GM12801 (cell line): ENCODE data around the gene KRT3.

Source experiments
- TF ChIP-seq, protein P1 (sequence below): IDR thresholded peaks from one replicate; pipeline ENCODE4 v1.5.1; 2011; ENCODE audit warnings: control low read depth; ENCODE audit not compliant: insufficient read length; ENCODE audit errors: extremely low read depth

KRT3 gene

GRCh38 chr12:52740584-52740983, 55.3 kb downstream of the KRT3 start:
- TF ChIP-seq, protein P1, sequence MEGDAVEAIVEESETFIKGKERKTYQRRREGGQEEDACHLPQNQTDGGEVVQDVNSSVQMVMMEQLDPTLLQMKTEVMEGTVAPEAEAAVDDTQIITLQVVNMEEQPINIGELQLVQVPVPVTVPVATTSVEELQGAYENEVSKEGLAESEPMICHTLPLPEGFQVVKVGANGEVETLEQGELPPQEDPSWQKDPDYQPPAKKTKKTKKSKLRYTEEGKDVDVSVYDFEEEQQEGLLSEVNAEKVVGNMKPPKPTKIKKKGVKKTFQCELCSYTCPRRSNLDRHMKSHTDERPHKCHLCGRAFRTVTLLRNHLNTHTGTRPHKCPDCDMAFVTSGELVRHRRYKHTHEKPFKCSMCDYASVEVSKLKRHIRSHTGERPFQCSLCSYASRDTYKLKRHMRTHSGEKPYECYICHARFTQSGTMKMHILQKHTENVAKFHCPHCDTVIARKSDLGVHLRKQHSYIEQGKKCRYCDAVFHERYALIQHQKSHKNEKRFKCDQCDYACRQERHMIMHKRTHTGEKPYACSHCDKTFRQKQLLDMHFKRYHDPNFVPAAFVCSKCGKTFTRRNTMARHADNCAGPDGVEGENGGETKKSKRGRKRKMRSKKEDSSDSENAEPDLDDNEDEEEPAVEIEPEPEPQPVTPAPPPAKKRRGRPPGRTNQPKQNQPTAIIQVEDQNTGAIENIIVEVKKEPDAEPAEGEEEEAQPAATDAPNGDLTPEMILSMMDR: no peak

GRCh38 chr12:52739963-52740362, 56.0 kb downstream of the KRT3 start:
- TF ChIP-seq, protein P1: no peak
